Keratinocyte (primary cell): ENCODE results near the gene TEX26. TPM values are rescaled to one million over a fixed set of nuclear protein-coding genes. Genes with fewer than 3 reads are reported as not detected.
A peak's percentile ranks its signal among the peaks of the same experiment; 100 is the strongest.

Source experiments
- DNase-seq: peaks from one replicate; pipeline ENCODE4 v3.0.0-alpha.2; 2011; ENCODE audit warnings: low read depth, missing footprints, low spot score
- FAIRE-seq: peaks from 2 replicates; lab custom pipeline; 2011; peaks lifted over from hg19 to GRCh38; lab: Jason Lieb, UNC
- H2AFZ ChIP-seq: 2 replicates; pipeline ENCODE4 v1.6.0; 2012; ENCODE audit warnings: low read length, control low read depth, inconsistent platforms; ENCODE audit not compliant: control insufficient read depth
- H3K27ac ChIP-seq: 2 replicates; pipeline ENCODE4 v1.5.1; 2011; ENCODE audit warnings: low read length; ENCODE audit not compliant: control insufficient read depth, insufficient read depth
- H3K27me3 ChIP-seq: 3 replicates; pipeline ENCODE4 v1.6.0; 2011; ENCODE audit warnings: low read length; ENCODE audit not compliant: control insufficient read depth, insufficient read depth; ENCODE audit errors: extremely low read depth
- H3K36me3 ChIP-seq, 2 experiments: 2 replicates in 1 of 2; 3 replicates in 1 of 2; pipeline ENCODE4 v1.5.1; 2011; ENCODE audit warnings: low read length in 2 of 2, mild to moderate bottlenecking in 1 of 2; ENCODE audit not compliant: control insufficient read depth in 2 of 2, insufficient read depth in 2 of 2; ENCODE audit errors: extremely low read depth in 1 of 2
- H3K4me1 ChIP-seq: 3 replicates; pipeline ENCODE4 v1.5.1; 2011; ENCODE audit warnings: low read length; ENCODE audit not compliant: control insufficient read depth, insufficient read depth; ENCODE audit errors: extremely low read depth
- H3K4me2 ChIP-seq: 3 replicates; pipeline ENCODE4 v1.6.0; 2011; ENCODE audit warnings: low read depth, low read length; ENCODE audit not compliant: control insufficient read depth, insufficient read depth; ENCODE audit errors: extremely low read depth
- H3K4me3 ChIP-seq, 3 experiments: fragments of 200-600 bp in 1 of 3; sonication (generic) in 1 of 3; 2 replicates in 2 of 3; 3 replicates in 1 of 3; pipeline ENCODE4 v1.5.1; 2011 to 2016; ENCODE audit warnings: low read length in 3 of 3, mild to moderate bottlenecking in 3 of 3, control low read depth in 2 of 3, inconsistent platforms in 1 of 3, low read depth in 1 of 3, mixed read lengths in 1 of 3, mixed run types in 1 of 3, moderate library complexity in 1 of 3; ENCODE audit not compliant: control insufficient read depth in 2 of 3, insufficient read depth in 2 of 3; ENCODE audit errors: extremely low read depth in 1 of 3
- H3K79me2 ChIP-seq: 2 replicates; pipeline ENCODE4 v1.6.0; 2012; ENCODE audit warnings: low read length; ENCODE audit not compliant: control insufficient read depth, insufficient read depth
- H3K9ac ChIP-seq: 3 replicates; pipeline ENCODE4 v1.6.0; 2011; ENCODE audit warnings: low read length; ENCODE audit not compliant: control insufficient read depth, insufficient read depth; ENCODE audit errors: extremely low read depth
- H3K9me1 ChIP-seq: 3 replicates; pipeline ENCODE4 v1.6.0; 2011; ENCODE audit warnings: low read length; ENCODE audit not compliant: control insufficient read depth, insufficient read depth; ENCODE audit errors: extremely low read depth
- H3K9me3 ChIP-seq: 2 replicates; pipeline ENCODE4 v1.5.1; 2012; ENCODE audit warnings: low read depth, low read length; ENCODE audit not compliant: control insufficient read depth
- H4K20me1 ChIP-seq: 3 replicates; pipeline ENCODE4 v1.6.0; 2011; ENCODE audit warnings: low read length; ENCODE audit not compliant: control insufficient read depth, insufficient read depth; ENCODE audit errors: extremely low read depth
- EZH2 ChIP-seq: IDR thresholded peaks from one replicate; pipeline ENCODE4 v1.6.1; 2012; ENCODE audit warnings: inconsistent platforms, mild to moderate bottlenecking, low read length, moderate library complexity
- dilution Hi-C: fragments of 300-500 bp; cut with MboI; formaldehyde crosslinking; loops from one replicate; pipeline ENCODE4 v1.7.0; 2020; ENCODE audit warnings: low sequenced_read_pairs; ENCODE audit not compliant: extremely low pct_ligation_motif_present
- polyA plus RNA-seq, 5 experiments: library from polyadenylated mRNA; depleted of rRNA in 3 of 5; stranded (reverse) in 3 of 5; stranded (forward) in 1 of 5; unstranded in 1 of 5; fragments of >200 nt; gene quantifications; 1 replicate in 1 of 5; 2 replicates in 3 of 5; 3 replicates in 1 of 5; pipeline versions ENCODE4 v1.2.1 to v1.2.3, GENCODE V29; 2011 to 2012; ENCODE audit warnings: missing spikeins in 2 of 5, low read depth in 1 of 5, low replicate concordance in 1 of 5
- TF ChIP-seq, protein P1 (sequence below), 3 experiments: IDR thresholded peaks in 1 of 3; conservative IDR thresholded peaks in 1 of 3; optimal IDR thresholded peaks in 1 of 3; 2 replicates in 2 of 3; 3 replicates in 1 of 3; pipeline versions ENCODE3 to v1.5.1; 2011; ENCODE audit warnings: low read length in 3 of 3, mild to moderate bottlenecking in 3 of 3, moderate library complexity in 2 of 3, control low read depth in 1 of 3, inconsistent platforms in 1 of 3; ENCODE audit not compliant: insufficient read depth in 2 of 3; ENCODE audit errors: extremely low read depth in 1 of 3

Gene TEX26
- polyA plus RNA-seq, 1 donor (not counting 4 experiments of a cell fraction or from before 2014, with no cell fraction given) = not detected

DNA sequence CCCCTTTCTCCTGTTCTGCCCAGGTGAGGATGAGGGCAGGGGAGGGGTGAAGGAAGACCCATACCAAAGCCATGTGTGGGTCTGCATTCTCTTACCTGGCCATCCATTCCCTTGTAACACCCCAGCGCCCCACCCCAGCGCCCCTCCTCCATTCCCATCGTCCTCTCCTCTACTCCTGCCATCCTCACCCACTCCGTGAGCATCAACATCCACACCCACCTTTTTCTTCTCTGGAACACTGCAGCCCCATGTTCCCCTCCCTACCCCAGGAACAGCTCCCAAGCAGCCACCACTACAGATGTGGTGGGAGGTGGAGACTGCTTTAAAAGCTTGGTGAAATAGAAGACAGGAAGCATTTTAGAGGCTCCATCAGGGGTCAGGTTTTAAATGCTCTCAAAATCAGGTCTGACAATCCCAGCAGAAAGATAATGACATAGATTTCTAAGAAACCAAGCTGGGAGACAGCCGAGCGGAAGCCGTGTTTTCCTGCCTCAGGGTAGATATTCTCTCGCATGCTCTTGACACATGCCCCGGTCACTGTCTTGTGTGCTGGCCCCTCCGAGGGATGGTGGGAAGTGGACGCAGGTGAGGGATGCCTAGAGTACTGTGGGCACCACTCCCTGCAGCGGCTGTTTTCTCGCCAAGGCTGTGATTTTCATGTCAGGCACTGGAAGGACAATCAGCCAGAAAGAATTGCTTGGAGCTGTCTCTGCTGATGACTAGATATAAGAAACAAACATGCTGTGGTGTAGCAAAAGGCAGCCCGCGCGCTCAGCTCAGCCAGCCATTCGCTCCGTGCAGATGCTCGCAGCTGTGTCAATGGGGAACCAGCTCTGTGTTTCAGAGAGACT lies 16.5 kb upstream of the TEX26 start:
- no peaks in the 10 kb centered on the region for H3K9me1 ChIP-seq
- DNase-seq (no peak), FAIRE-seq (peak; percentile 58)
- peaks cover 5% of the 10 kb centered on the region for H3K27me3 ChIP-seq
- no peaks in the 10 kb centered on the region for H3K9me3 ChIP-seq
- peak overlapping the region in 1 of 3 experiments; percentile 31 for H3K4me3 ChIP-seq
- dilution Hi-C loops = no loop called here
- no peaks in the 10 kb centered on the region for H4K20me1 ChIP-seq
- H3K36me3 ChIP-seq = no peaks in the 10 kb centered on the region
- H3K4me2 ChIP-seq = peak overlapping the region; percentile 62
- H2AFZ ChIP-seq = peak overlapping the region; percentile 41
- H3K4me1 ChIP-seq = peaks cover 10% of the 10 kb centered on the region
- H3K9ac ChIP-seq = no peak overlapping the region
- H3K27ac ChIP-seq = no peak overlapping the region
- no peaks in the 10 kb centered on the region for H3K79me2 ChIP-seq
- no peak for TF ChIP-seq EZH2
- TF ChIP-seq, protein P1, sequence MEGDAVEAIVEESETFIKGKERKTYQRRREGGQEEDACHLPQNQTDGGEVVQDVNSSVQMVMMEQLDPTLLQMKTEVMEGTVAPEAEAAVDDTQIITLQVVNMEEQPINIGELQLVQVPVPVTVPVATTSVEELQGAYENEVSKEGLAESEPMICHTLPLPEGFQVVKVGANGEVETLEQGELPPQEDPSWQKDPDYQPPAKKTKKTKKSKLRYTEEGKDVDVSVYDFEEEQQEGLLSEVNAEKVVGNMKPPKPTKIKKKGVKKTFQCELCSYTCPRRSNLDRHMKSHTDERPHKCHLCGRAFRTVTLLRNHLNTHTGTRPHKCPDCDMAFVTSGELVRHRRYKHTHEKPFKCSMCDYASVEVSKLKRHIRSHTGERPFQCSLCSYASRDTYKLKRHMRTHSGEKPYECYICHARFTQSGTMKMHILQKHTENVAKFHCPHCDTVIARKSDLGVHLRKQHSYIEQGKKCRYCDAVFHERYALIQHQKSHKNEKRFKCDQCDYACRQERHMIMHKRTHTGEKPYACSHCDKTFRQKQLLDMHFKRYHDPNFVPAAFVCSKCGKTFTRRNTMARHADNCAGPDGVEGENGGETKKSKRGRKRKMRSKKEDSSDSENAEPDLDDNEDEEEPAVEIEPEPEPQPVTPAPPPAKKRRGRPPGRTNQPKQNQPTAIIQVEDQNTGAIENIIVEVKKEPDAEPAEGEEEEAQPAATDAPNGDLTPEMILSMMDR (optimal IDR thresholded peaks at IDR 0.05 in 1 of 3, IDR thresholded peaks at IDR 0.05 in 1 of 3, conservative IDR thresholded peaks at IDR 0.05 in 1 of 3; ENCODE audit: extremely low read depth in 1 of 3, insufficient read depth in 2 of 3, low read length in 3 of 3) = no peak

DNA sequence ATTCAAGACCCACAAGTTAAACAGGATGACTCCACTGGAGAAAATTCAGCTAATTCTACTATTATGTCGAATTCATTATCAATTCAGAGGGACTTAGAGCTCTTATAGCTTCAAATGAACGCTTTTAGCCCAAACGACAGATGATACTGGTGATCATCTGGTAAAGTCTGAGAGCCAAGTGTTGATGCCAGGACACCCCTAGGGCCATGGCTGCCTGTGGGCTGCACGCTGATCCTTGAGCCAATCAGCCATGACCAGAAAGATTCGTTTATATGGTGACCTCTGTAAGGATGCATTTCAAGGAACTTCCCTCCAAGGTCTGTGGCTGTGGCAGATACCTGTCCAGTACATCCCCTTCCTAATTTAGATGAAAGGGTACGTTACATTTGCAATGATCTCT lies 15.5 kb upstream of the TEX26 start:
- Histone ChIP-seq H3K4me2 (no peak overlapping the region), H4K20me1 (no peaks in the 10 kb centered on the region), H3K9me3 (no peaks in the 10 kb centered on the region), H2AFZ (no peak overlapping the region), H3K36me3 (no peaks in the 10 kb centered on the region), H3K27ac (no peak overlapping the region), H3K27me3 (peaks cover 5% of the 10 kb centered on the region), H3K9me1 (no peaks in the 10 kb centered on the region), H3K4me1 (peaks cover 10% of the 10 kb centered on the region), H3K79me2 (no peaks in the 10 kb centered on the region), H3K9ac (no peak overlapping the region), H3K4me3 (no peak overlapping the region)
- dilution Hi-C loops = no loop called here
- DNase-seq = no peak
- TF ChIP-seq EZH2 = no peak
- TF ChIP-seq, protein P1 (optimal IDR thresholded peaks at IDR 0.05 in 1 of 3, IDR thresholded peaks at IDR 0.05 in 1 of 3, conservative IDR thresholded peaks at IDR 0.05 in 1 of 3; ENCODE audit: extremely low read depth in 1 of 3, insufficient read depth in 2 of 3, low read length in 3 of 3) = no peak
- FAIRE-seq = no peak
